K562 (cell line): Measurements from ENCODE around the gene MYH6.

Source experiments
- AFF4 ChIP-seq: sonication (generic); formaldehyde crosslinking; IDR thresholded peaks from 2 replicates; pipeline ENCODE4 v1.8.0; 2023; ENCODE audit warnings: mild to moderate bottlenecking, missing genetic modification reagents
- CTCF ChIP-seq, 3 experiments: IDR thresholded peaks in 2 of 3; conservative IDR thresholded peaks in 1 of 3; 2 replicates each; pipeline ENCODE4 v1.5.1; 2011 to 2012; ENCODE audit warnings: low read length in 3 of 3, mild to moderate bottlenecking in 3 of 3, control low read depth in 2 of 3, improper control_type of control experiment in 1 of 3, inconsistent platforms in 1 of 3, low read depth in 1 of 3, mixed read lengths in 1 of 3, moderate library complexity in 1 of 3; ENCODE audit not compliant: insufficient read depth in 2 of 3
- MAX ChIP-seq: sonication (generic); formaldehyde crosslinking; IDR thresholded peaks from 2 replicates; pipeline ENCODE4 v1.9.0; 2022; ENCODE audit warnings: mild to moderate bottlenecking, missing genetic modification reagents
- MTA1 ChIP-seq: fragments of 450-650 bp; IDR thresholded peaks from 2 replicates; pipeline ENCODE4 v1.6.1; 2017; ENCODE audit warnings: borderline replicate concordance
- POLR2A ChIP-seq: fragments of 450-650 bp; conservative IDR thresholded peaks from 2 replicates; pipeline ENCODE4 v1.6.1; 2016
- SMC3 ChIP-seq: conservative IDR thresholded peaks from 2 replicates; pipeline ENCODE4 v1.6.1; 2011; ENCODE audit warnings: low read depth, low read length, improper control_type of control experiment; ENCODE audit not compliant: insufficient read depth
- SREBF2 ChIP-seq: sonication (generic); formaldehyde crosslinking; IDR thresholded peaks from 2 replicates; pipeline ENCODE4 v1.4.0; 2020; ENCODE audit warnings: mild to moderate bottlenecking, missing genetic modification reagents

- TF ChIP-seq POLR2A (no peak), MAX (CRISPR knock-in tag) (no peak), CTCF (IDR thresholded peaks at IDR 0.05 in 2 of 3, conservative IDR thresholded peaks at IDR 0.05 in 1 of 3; ENCODE audit: insufficient read depth in 2 of 3, low read depth in 1 of 3, low read length in 3 of 3) (no peak), SMC3 (no peak), SREBF2 (CRISPR knock-in tag) (no peak), AFF4 (CRISPR knock-in tag) (no peak), MTA1 (no peak)
Observed at GRCh38 chr14:23428686-23429495, 20.8 kb upstream of the MYH6 start.
